Measurements from ENCODE around the gene PPP1R27. TPM values are rescaled to one million over a fixed set of nuclear protein-coding genes. Genes with fewer than 3 reads are reported as not detected.

The PPP1R27 gene
- total and polyA plus RNA-seq, 9 of the 15 experiments (the other 6 are each of a cell fraction or from before 2014, with no cell fraction given): 0.29 to 6.9 (median 1.5) TPM; not detected in 2

- in situ Hi-C loops (cut with MboI): no loop called here
- Histone ChIP-seq H3K27me3 (ENCODE audit: control insufficient read depth in 2 of 2, insufficient read depth in 2 of 2, low read length in 2 of 2) (no peaks in the 10 kb centered on the region), H3K4me3 (no peak overlapping the region), H4K20me1 (replicated peaks; ENCODE audit: control insufficient read depth, insufficient read depth, low read length) (no peaks in the 10 kb centered on the region), H3K9ac (ENCODE audit: insufficient read depth in 1 of 2, low read depth in 2 of 2, low read length in 2 of 2) (peak overlapping the region in 1 of 2 experiments; percentile 86; a peak in 2 of 4 replicates), H3K4me1 (replicated peaks in 1 of 2; ENCODE audit: control insufficient read depth in 2 of 2, insufficient read depth in 2 of 2, low read length in 2 of 2) (peaks cover 14 to 69% of the 10 kb centered on the region in 2 experiments), H3K9me3 (replicated peaks; ENCODE audit: control insufficient read depth, insufficient read depth, low read depth, low read length) (no peaks in the 10 kb centered on the region), H3K79me2 (ENCODE audit: control insufficient read depth, insufficient read depth, low read length) (peaks cover 17% of the 10 kb centered on the region; the same call in 2 of the 3 replicates), H3K9me1 (ENCODE audit: control insufficient read depth, insufficient read depth, low read length) (no peaks in the 10 kb centered on the region), H3K4me2 (ENCODE audit: insufficient read depth, low read length) (no peak overlapping the region), H2AFZ (ENCODE audit: low read depth, low read length) (no peak overlapping the region), H3K27ac (ENCODE audit: extremely low read depth, low read depth, low read length) (no peak overlapping the region), H3K36me3 (ENCODE audit: control insufficient read depth, insufficient read depth, low read length) (no peaks in the 10 kb centered on the region)
- WGBS (ENCODE audit: insufficient coverage, low coverage, missing lambda C conversion rate): 62% methylated on average over 6 of the region's 7 CpGs
- ChIA-PET POLR2A (interaction anchor here (0.6 to 1.4 kb wide), 4 partner anchors 11 to 161 kb away, joined by 3 to 5 read pairs (median 3); no protein-coding TSS in a partner anchor), CTCF (ENCODE audit: low intra/inter-chr PET ratio) (no interaction called here)
- DNase-seq (ENCODE audit: extremely low read depth in 1 of 4, low spot score in 3 of 4) (no peak), FAIRE-seq (no peak), ATAC-seq (no peak)
- TF ChIP-seq SETDB1 (IDR thresholded peaks at IDR 0.05; ENCODE audit: low read length): no peak
- 0 out of 2 replicates have a peak, but pooled peaks have one; percentile 16 for TF ChIP-seq MAX (CRISPR knock-in tag; IDR thresholded peaks at IDR 0.05)
- TF ChIP-seq FOXK1 (CRISPR knock-in tag; IDR thresholded peaks at IDR 0.05; ENCODE audit: borderline replicate concordance): no peak
- TF ChIP-seq ZNF121 (CRISPR knock-in tag; conservative IDR thresholded peaks at IDR 0.05): no peak
- TF ChIP-seq ZNF444 (CRISPR knock-in tag; IDR thresholded peaks at IDR 0.05): no peak
- TF ChIP-seq HES1 (IDR thresholded peaks at IDR 0.05; ENCODE audit: low read depth): no peak
- no peak for TF ChIP-seq ZNF561 (CRISPR knock-in tag; conservative IDR thresholded peaks at IDR 0.05)
- no peak for TF ChIP-seq BMI1 (IDR thresholded peaks at IDR 0.05; ENCODE audit: low read length)
- TF ChIP-seq, protein P1, sequence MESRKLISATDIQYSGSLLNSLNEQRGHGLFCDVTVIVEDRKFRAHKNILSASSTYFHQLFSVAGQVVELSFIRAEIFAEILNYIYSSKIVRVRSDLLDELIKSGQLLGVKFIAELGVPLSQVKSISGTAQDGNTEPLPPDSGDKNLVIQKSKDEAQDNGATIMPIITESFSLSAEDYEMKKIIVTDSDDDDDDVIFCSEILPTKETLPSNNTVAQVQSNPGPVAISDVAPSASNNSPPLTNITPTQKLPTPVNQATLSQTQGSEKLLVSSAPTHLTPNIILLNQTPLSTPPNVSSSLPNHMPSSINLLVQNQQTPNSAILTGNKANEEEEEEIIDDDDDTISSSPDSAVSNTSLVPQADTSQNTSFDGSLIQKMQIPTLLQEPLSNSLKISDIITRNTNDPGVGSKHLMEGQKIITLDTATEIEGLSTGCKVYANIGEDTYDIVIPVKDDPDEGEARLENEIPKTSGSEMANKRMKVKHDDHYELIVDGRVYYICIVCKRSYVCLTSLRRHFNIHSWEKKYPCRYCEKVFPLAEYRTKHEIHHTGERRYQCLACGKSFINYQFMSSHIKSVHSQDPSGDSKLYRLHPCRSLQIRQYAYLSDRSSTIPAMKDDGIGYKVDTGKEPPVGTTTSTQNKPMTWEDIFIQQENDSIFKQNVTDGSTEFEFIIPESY (CRISPR knock-in tag; IDR thresholded peaks at IDR 0.05): no peak
- no peak for TF ChIP-seq SMARCB1 (IDR thresholded peaks at IDR 0.05; ENCODE audit: insufficient read length, low read depth)
- no peak for TF ChIP-seq KLF13 (tag; IDR thresholded peaks at IDR 0.05; ENCODE audit: borderline replicate concordance, low read depth)
- TF ChIP-seq RBFOX2 (IDR thresholded peaks at IDR 0.05; ENCODE audit: low read depth, low read length): peak; percentile 30; the same call in 1 of the 2 replicates
- TF ChIP-seq NONO (IDR thresholded peaks at IDR 0.05; ENCODE audit: low read depth in 2 of 2, low read length in 1 of 2): no peak
- 0 out of 2 replicates have a peak, but pooled peaks have one; percentile 27 for TF ChIP-seq POLR2G (IDR thresholded peaks at IDR 0.05; ENCODE audit: low read depth, low read length)
- TF ChIP-seq THRAP3 (IDR thresholded peaks at IDR 0.05; ENCODE audit: borderline replicate concordance): no peak
- TF ChIP-seq CBFB (CRISPR knock-in tag; IDR thresholded peaks at IDR 0.05): no peak
- intact Hi-C loops (cut with micrococcal nuclease): no loop called here
- no TSS peak for BruUV-seq (replicated peaks)
Measured at GRCh38 chr17:81828656-81829055, 6.2 kb downstream of the PPP1R27 start.
